ENCODE data around the gene TTLL9. TPM values are rescaled to one million over a fixed set of nuclear protein-coding genes. Genes with fewer than 3 reads are reported as not detected.

TTLL9 gene
- total RNA-seq, 1 donor from 2014 or later: 3.4 TPM

- TF ChIP-seq CTCF (conservative IDR thresholded peaks at IDR 0.05): no peak
- peaks cover 16% of the 10 kb centered on the region for H3K4me1 Mint-ChIP-seq (ENCODE audit: unreplicated experiment)
- DNase-seq (ENCODE audit: extremely low spot score, unreplicated experiment): no peak
- no peak overlapping the region for H3K4me3 Mint-ChIP-seq
- peaks cover 18% of the 10 kb centered on the region for H3K27me3 Mint-ChIP-seq
- H3K9me3 Mint-ChIP-seq: no peaks in the 10 kb centered on the region
- peak overlapping the region; percentile 32 for H3K27ac Mint-ChIP-seq
- no peaks in the 10 kb centered on the region for H3K36me3 Mint-ChIP-seq
Measured at GRCh38 chr20:31843881-31844280, 26.6 kb upstream of the TTLL9 start.

- no peak overlapping the region for H3K27ac Mint-ChIP-seq
- no peak overlapping the region for H3K4me3 Mint-ChIP-seq
- H3K36me3 Mint-ChIP-seq: no peaks in the 10 kb centered on the region
Measured at GRCh38 chr20:31844737-31845299, 25.6 kb upstream of the TTLL9 start.

GRCh38 chr20:31845300-31845863, 25.1 kb upstream of the TTLL9 start, which contains the start of gene FOXS1:
Gene FOXS1, minus strand, starts transcription at chr20:31845604. Its CDS starts 62 bp downstream, at chr20:31845542.
- no peaks in the 10 kb centered on the region for H3K9me3 Mint-ChIP-seq
- H3K4me1 Mint-ChIP-seq (ENCODE audit: unreplicated experiment): peaks cover 16% of the 10 kb centered on the region
- no peak within 1 kb of the TSS for H3K4me3 Mint-ChIP-seq
- H3K27ac Mint-ChIP-seq: no peak within 1 kb of the TSS
- no peak for TF ChIP-seq CTCF (conservative IDR thresholded peaks at IDR 0.05)
- DNase-seq (ENCODE audit: extremely low spot score, unreplicated experiment): peak; percentile 77
- H3K36me3 Mint-ChIP-seq: no peaks in the 10 kb centered on the region
- peaks cover 31% of the 10 kb centered on the region for H3K27me3 Mint-ChIP-seq

More at GRCh38 chr20:31844737-31845299, 25.6 kb upstream of the TTLL9 start:
- Mint-ChIP-seq H3K27me3 (peaks cover 26% of the 10 kb centered on the region), H3K4me1 (ENCODE audit: unreplicated experiment) (peaks cover 16% of the 10 kb centered on the region), H3K9me3 (no peaks in the 10 kb centered on the region)
- TF ChIP-seq CTCF (conservative IDR thresholded peaks at IDR 0.05): no peak
- no peak for DNase-seq (ENCODE audit: extremely low spot score, unreplicated experiment)

GRCh38 chr20:31846793-31847138, 23.7 kb upstream of the TTLL9 start:
- peaks cover 16% of the 10 kb centered on the region for H3K4me1 Mint-ChIP-seq (ENCODE audit: unreplicated experiment)
- H3K27me3 Mint-ChIP-seq: peaks cover 44% of the 10 kb centered on the region
- DNase-seq (ENCODE audit: extremely low spot score, unreplicated experiment): no peak
- no peaks in the 10 kb centered on the region for H3K36me3 Mint-ChIP-seq
- H3K27ac Mint-ChIP-seq: no peak overlapping the region
- peak; percentile 6 for TF ChIP-seq CTCF (conservative IDR thresholded peaks at IDR 0.05)
- H3K4me3 Mint-ChIP-seq: no peak overlapping the region
- H3K9me3 Mint-ChIP-seq: no peaks in the 10 kb centered on the region

- no peak for DNase-seq (ENCODE audit: extremely low spot score, unreplicated experiment)
- Mint-ChIP-seq H3K4me1 (ENCODE audit: unreplicated experiment) (peaks cover 7% of the 10 kb centered on the region), H3K9me3 (no peaks in the 10 kb centered on the region), H3K27ac (no peak overlapping the region), H3K4me3 (no peak overlapping the region), H3K27me3 (peaks cover 44% of the 10 kb centered on the region), H3K36me3 (no peaks in the 10 kb centered on the region)
- no peak for TF ChIP-seq CTCF (conservative IDR thresholded peaks at IDR 0.05)
Measured at GRCh38 chr20:31848088-31848999, 22.1 kb upstream of the TTLL9 start.
